Measurements from ENCODE around the gene MARCO.

DNA sequence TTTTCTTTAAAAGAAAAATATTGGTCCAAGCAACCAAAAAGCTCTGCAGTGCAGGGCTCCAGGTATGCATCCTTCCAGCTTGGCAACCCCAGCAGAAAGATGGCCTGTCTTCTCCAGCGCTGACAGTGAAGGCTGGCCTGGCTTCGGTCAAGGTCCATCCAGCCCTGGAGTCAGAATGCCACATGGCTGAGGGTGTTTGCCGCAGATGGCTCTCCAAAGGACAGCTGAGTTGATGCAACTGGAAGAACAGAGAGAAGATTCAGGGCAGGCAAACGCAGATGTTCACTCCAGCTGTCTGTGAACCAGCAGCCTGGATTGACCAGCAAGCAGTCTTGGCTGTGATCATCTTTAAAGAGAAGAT is 51.4 kb downstream of the MARCO start:
- TF ChIP-seq, protein P1, sequence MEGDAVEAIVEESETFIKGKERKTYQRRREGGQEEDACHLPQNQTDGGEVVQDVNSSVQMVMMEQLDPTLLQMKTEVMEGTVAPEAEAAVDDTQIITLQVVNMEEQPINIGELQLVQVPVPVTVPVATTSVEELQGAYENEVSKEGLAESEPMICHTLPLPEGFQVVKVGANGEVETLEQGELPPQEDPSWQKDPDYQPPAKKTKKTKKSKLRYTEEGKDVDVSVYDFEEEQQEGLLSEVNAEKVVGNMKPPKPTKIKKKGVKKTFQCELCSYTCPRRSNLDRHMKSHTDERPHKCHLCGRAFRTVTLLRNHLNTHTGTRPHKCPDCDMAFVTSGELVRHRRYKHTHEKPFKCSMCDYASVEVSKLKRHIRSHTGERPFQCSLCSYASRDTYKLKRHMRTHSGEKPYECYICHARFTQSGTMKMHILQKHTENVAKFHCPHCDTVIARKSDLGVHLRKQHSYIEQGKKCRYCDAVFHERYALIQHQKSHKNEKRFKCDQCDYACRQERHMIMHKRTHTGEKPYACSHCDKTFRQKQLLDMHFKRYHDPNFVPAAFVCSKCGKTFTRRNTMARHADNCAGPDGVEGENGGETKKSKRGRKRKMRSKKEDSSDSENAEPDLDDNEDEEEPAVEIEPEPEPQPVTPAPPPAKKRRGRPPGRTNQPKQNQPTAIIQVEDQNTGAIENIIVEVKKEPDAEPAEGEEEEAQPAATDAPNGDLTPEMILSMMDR (IDR thresholded peaks at IDR 0.05; ENCODE audit: low read depth, low read length, missing input control): no peak
- TF ChIP-seq HNF4G (IDR thresholded peaks at IDR 0.05) (no peak), YY1 (IDR thresholded peaks at IDR 0.05) (no peak)
- TF ChIP-seq, protein P2, sequence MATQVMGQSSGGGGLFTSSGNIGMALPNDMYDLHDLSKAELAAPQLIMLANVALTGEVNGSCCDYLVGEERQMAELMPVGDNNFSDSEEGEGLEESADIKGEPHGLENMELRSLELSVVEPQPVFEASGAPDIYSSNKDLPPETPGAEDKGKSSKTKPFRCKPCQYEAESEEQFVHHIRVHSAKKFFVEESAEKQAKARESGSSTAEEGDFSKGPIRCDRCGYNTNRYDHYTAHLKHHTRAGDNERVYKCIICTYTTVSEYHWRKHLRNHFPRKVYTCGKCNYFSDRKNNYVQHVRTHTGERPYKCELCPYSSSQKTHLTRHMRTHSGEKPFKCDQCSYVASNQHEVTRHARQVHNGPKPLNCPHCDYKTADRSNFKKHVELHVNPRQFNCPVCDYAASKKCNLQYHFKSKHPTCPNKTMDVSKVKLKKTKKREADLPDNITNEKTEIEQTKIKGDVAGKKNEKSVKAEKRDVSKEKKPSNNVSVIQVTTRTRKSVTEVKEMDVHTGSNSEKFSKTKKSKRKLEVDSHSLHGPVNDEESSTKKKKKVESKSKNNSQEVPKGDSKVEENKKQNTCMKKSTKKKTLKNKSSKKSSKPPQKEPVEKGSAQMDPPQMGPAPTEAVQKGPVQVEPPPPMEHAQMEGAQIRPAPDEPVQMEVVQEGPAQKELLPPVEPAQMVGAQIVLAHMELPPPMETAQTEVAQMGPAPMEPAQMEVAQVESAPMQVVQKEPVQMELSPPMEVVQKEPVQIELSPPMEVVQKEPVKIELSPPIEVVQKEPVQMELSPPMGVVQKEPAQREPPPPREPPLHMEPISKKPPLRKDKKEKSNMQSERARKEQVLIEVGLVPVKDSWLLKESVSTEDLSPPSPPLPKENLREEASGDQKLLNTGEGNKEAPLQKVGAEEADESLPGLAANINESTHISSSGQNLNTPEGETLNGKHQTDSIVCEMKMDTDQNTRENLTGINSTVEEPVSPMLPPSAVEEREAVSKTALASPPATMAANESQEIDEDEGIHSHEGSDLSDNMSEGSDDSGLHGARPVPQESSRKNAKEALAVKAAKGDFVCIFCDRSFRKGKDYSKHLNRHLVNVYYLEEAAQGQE (IDR thresholded peaks at IDR 0.05): no peak
